GM13976 (cell line): ENCODE measurements around the gene ANKRD28.
"Not testable (repeated sequence)": the region's sequence is repeated elsewhere in the genome, so short reads cannot be mapped to it uniquely, and the experiment has no call there.

Experiments used
- DNase-seq: peaks from one replicate; pipeline ENCODE4 v3.0.0; 2012; ENCODE audit warnings: low spot score
- in situ Hi-C: fragments of 300-500 bp; cut with MboI; formaldehyde crosslinking; loops from one replicate; pipeline ENCODE4 v1.12.0; 2022; ENCODE audit warnings: low sequenced_read_pairs, mixed read lengths, inconsistent platforms; ENCODE audit not compliant: unreplicated experiment
- TF ChIP-seq, protein P1 (sequence below): IDR thresholded peaks from 2 replicates; pipeline ENCODE4 v1.5.1; 2012; ENCODE audit warnings: borderline replicate concordance, mild to moderate bottlenecking; ENCODE audit not compliant: insufficient read depth; ENCODE audit errors: extremely low read depth, missing control alignments, control extremely low read depth

The ANKRD28 gene

DNA sequence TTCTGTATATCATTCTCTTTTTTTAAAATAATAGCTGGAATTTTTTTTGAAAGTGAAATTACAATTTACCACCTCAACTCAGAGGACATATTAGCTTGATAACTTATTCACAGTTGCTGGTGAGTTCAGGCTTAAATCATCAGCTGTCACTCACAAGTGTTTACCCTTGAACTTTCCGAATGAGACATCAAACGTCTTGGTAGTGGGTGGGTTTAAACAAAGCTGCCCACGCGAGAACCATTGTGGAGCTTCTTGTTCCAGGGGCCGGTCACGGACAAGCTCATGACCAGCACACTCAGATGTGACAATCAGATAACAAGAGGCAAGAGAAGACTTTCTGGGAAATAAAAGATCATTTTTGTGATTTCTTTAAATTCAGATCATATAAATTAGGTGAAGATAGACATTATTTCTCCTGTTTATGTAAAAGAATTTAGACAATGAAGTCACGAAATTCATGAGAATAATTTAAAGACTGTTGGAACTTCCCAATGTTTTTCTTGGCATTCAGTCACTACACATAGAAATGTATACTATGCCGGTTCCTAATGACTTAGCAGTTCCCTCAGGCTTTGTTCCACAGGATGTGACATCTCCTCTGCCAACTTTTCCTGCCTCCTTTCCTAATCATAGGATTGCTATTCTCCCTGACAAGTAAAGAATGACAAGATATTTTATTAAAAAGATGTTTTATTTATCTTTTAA is 167.0 kb downstream of the ANKRD28 start:
- in situ Hi-C loops = no loop called here
- TF ChIP-seq, protein P1, sequence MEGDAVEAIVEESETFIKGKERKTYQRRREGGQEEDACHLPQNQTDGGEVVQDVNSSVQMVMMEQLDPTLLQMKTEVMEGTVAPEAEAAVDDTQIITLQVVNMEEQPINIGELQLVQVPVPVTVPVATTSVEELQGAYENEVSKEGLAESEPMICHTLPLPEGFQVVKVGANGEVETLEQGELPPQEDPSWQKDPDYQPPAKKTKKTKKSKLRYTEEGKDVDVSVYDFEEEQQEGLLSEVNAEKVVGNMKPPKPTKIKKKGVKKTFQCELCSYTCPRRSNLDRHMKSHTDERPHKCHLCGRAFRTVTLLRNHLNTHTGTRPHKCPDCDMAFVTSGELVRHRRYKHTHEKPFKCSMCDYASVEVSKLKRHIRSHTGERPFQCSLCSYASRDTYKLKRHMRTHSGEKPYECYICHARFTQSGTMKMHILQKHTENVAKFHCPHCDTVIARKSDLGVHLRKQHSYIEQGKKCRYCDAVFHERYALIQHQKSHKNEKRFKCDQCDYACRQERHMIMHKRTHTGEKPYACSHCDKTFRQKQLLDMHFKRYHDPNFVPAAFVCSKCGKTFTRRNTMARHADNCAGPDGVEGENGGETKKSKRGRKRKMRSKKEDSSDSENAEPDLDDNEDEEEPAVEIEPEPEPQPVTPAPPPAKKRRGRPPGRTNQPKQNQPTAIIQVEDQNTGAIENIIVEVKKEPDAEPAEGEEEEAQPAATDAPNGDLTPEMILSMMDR = no peak
- DNase-seq = peak; percentile 66

DNA sequence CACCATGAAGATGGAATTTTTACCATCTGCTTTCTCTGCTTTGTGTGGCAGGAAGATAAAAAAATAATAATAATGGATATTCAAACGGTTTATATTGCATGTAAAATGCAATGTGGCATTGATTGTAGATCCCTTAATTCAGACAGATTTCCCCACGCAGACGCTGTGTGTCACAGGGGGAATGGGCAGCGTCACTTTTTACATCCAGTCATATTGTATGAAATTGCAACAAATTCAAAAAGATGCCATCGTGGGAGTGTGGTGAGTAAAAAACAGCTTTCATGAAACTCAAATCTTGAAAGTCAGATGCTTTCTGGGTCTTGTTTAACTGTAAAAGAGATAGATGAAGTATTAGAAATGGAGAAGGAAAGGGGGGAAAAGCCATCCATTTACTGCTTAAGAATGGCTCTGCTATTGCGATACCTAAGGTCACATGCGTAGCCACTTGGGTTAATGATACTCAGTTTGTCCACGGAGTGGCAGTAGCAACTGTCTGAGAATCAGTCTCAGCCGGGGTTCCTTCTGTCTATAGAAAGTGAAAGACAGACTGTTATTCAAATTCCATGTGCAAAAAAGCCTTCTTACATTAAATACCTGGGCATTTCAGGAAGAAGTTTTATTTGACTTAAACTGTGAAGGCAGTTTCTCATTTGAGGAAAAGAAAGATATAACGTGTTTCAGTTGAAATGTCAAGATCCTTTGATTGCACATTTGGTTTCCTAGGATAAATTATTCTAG is 167.8 kb downstream of the ANKRD28 start:
- in situ Hi-C loops = no loop called here
- peak; percentile 82 for DNase-seq
- TF ChIP-seq, protein P1 = peak; percentile 66

DNA sequence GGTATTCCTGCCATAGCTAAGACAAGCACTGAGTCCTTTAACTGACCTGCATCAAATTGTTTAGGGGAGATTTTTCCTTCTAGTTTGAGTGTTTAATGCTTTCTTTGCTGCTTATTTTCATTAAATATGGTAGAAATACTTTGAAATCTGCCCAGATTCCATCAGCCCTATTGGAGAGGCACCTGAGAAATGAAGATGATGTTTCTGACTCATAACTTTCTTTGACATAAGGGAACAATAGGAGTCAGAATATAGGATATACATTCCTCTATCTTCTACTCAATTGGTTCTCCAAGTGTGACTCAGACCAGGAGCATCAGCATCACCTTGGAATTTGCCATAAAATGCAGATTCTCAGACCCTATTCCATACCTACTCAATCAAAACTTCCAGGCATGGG is 168.8 kb downstream of the ANKRD28 start:
- no peak for DNase-seq
- TF ChIP-seq, protein P1 = no peak
- in situ Hi-C loops = no loop called here

DNA sequence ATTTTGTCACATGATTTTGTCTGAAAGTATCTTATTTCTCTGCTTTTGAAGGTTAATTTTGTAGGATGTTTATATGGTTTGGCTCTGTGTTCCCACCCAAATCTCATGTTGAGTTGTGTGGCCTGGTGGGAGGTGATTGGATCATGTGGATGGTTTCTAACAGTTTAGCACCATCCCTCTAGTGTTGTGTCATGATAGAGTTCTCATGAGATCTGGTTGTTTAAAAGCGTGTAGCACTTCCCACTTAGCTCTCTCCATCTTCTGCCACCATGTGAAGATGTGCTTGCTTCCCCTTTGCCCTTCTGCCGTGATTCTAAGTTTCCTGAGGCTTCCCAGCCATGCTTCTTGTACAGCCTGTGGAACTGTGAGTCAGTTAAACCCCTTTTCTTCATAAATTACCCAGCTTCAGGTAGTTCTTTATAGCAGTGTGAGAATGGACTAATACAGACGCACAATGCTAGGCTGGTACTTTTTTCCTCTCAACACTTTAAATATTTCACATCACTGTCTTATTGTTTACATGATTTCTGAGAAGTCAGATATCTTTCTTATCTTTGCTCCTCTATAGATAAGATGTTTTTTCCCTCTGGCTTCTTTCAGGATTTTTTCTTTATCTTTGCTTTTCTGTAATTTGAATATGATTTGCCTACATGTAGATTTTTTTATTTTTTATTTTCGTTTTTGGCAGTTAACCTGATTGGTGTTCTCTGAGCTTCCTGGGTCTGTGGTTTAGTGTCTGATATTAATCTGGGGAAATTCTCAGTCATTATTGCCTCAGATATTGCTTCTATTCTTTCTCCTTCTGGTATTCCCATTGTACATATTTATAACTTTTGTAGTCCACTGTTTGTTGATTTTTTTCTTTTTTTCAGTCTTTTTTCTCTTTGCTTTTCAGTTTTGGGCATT is 174.0 kb downstream of the ANKRD28 start:
- no peak for DNase-seq
- in situ Hi-C loops = no loop called here
- TF ChIP-seq, protein P1 = no peak

DNA sequence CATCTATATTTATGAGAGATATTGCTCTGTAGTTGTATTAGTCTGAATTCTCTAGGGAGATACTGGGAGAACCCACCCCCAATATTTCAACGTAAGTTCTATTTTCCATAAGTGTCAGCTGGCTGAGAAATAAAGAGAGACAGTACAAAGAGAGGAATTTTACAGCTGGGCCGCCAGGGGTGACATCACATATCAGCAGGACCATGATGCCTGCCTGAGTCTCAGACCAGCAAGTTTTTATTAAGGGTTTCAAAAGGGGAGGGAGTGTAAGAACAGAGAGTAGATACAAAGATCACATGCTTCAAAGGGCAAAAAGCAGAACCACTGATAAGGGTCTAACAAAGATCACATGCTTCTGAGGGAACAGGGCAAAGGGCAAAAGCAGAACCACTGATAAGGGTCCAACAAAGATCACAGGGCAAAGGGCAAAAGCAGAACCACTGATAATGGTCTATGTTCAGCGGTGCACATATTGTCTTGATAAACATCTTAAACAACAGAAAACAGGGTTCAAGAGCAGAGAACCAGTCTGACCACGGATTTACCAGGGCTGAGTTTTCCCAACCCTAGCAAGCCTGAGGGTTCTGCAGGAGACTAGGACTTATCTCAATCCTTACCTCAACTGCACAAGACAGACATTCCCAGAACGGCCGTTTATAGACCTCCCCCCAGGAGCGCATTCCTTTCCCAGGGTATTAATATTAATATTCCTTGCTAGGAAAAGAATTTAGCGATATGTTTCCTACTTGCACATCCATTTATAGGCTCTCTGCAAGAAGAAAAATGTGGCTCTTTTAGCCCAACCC is 177.9 kb downstream of the ANKRD28 start:
- DNase-seq, in situ Hi-C loops: not testable (repeated sequence)
